NCI-H82 treated with DMSO at 0.1 percent for 48 hours (cell line): ENCODE data around the gene CGN.
A peak's percentile ranks its signal among the peaks of the same experiment; 100 is the strongest.
"Not testable (repeated sequence)": the region's sequence is repeated elsewhere in the genome, so short reads cannot be mapped to it uniquely, and the experiment has no call there.

ENCODE experiments used
- DNase-seq: peaks from one replicate; lab custom pipeline; 2025; ENCODE audit not compliant: unreplicated experiment; lab: John Stamatoyannopoulos, UW

The CGN gene

DNA sequence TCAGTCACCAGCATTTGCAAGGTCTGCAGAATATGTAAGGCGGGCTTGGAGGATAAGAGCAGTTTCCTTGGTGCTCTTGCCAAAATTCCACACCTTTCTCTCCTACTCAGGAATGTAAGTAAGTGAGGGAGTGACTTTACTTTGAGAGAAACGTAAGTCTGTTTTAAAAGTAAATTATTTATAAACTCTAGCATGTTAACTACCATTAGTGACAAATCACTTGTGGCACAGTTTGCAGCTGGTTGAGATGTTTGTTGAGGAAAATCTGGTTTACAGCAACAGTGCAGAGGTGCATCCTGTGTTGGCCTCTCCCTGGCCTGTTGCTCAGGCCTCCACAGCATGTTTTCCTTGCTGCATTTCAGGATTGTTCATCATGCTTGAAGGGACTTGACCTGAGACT lies 8.5 kb downstream of the CGN start:
- DNase-seq, result no peak

DNA sequence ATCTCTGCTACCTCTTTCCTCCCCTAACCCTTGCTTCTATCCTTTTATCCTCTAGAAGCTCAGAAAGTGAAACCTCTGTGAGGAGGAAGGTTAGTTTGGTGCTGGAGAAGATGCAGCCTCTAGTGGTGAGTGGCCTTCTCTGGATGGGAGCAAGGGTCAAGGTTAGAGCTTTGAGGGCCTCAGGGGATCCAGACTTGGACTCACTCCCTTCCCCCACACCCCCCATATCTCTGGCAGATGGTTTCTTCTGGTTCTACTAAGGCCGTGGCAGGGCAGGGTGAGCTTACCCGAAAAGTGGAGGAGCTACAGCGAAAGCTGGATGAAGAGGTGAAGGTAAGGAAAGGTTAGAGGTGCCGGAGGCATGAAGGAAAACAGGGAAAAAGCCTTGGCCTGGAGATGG lies 9.2 kb downstream of the CGN start:
- DNase-seq, result no peak

DNA sequence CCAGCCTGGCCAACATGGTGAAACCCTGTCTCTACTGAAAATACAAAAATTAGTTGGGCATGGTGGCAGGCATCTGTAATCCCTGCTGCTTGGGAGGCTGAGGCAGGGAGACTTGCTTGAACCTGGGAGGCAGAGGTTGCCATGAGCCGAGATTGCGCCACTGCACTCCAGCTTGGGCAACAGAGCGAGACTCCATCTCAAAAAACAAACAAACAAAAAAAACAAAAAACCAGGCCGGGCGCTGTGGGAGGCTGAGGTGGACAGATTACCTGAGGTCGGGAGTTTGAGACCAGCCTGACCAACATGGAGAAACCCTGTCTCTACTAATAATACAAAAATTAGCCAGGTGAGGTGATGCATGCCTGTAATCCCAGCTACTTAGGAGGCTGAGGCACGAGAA lies 11.2 kb downstream of the CGN start:
- not testable (repeated sequence) for DNase-seq

GRCh38 chr1:151523326-151523725 lies 12.1 kb downstream of the CGN start:
- no peak for DNase-seq

DNA sequence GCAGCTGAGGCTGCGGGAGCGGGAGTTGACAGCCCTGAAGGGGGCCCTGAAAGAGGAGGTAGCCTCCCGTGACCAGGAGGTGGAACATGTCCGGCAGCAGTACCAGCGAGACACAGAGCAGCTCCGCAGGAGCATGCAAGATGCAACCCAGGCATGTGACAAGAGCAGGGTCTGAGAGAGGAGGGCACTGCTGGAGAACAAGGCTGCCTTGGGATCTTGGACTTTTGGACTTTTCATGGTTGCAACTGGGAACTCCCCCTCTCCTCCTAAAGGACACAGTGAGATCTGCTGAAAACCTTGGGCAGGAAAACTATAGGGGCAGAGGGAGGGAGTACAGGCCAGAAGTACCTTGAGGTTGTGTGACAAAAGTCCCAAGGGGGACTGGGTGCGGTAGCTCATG lies 13.5 kb downstream of the CGN start:
- no peak for DNase-seq

DNA sequence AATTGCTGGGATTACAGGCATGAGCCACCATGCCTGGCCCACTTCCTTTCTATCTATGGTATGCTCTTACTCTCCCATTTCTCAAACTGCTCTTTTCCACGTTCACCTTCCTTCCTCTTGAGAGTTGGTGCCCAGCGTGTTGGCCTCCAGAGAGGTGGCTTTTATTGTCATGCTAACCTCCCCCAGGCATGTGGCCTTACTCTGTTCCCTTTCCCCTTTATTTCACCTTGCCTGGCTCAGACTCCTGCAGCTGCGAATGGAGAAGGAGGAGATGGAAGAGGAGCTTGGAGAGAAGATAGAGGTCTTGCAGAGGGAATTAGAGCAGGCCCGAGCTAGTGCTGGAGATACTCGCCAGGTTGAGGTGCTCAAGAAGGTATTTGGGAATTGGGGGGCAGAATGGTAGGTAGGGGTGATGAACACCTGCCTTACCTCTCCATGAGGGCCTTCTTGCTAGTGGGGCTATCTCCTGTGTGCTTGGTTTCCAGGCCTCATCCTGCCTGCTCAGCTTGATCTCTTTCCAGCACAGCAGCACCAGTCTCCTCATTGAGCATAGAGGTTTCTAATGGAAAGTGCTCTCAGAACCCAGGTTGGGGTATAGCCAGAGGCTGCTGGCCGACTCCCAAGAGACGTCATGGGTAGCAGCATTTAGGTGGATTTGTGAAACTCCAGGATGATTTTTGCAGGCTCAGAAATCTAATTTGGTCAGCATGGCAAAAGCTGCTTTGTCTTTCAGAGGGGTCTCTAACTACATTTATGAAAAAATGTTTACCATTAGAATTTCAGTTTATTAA lies 15.7 kb downstream of the CGN start:
- no peak for DNase-seq

- DNase-seq, result no peak
Measured at GRCh38 chr1:151529211-151529702, 18.1 kb downstream of the CGN start.

DNA sequence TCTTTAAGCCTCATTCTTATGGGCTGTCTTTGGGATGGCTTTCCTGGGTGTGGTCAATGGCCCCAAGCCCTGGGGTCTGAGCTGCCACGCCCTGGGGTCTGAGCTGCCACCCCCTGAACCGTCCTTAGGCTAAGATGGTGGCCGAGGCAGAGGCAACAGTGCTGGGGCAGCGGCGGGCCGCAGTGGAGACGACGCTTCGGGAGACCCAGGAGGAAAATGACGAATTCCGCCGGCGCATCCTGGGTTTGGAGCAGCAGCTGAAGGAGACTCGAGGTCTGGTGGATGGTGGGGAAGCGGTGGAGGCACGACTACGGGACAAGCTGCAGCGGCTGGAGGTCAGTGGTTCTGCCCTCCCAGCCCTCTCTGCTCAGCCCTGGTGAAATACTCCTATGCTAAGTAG lies 18.6 kb downstream of the CGN start:
- no peak for DNase-seq

- no peak for DNase-seq
Measured at GRCh38 chr1:151530461-151530860, 19.3 kb downstream of the CGN start.

- no peak for DNase-seq
Measured at GRCh38 chr1:151533870-151534269, 22.7 kb downstream of the CGN start.

DNA sequence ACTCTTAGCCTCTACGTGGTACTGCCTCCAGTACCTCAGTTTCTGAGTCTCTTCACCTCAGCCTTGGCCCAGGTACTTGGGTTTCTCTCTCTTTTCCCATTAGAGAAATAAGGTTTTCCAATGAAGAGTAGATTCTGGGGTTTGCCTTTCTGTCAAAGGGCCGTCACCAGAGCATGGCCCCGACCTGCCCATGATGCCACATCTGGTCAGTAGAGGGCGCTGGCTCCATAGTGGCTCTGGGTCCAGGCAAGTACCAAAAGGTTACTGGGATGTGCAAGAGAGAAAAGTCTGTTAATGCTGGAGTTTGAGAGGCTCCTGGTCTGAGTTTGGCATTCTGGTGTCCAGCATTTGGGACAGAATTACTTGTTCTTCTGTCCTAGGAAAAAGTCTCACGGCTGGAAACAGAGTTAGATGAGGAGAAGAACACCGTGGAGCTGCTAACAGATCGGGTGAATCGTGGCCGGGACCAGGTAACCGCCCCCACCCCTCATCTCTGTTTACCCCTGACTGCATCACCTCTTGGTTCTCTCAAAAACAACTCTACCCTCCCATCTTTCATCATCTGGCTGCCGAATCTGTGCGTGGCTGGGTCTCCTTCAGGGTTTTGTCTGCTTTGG lies 23.6 kb downstream of the CGN start:
- DNase-seq, result peak; percentile 9

GRCh38 chr1:151535326-151536271 lies 24.4 kb downstream of the CGN start:
- DNase-seq, result no peak

- no peak for DNase-seq
Measured at GRCh38 chr1:151536499-151536898, 25.3 kb downstream of the CGN start.

GRCh38 chr1:151537112-151537511 lies 25.9 kb downstream of the CGN start:
- DNase-seq, result no peak

DNA sequence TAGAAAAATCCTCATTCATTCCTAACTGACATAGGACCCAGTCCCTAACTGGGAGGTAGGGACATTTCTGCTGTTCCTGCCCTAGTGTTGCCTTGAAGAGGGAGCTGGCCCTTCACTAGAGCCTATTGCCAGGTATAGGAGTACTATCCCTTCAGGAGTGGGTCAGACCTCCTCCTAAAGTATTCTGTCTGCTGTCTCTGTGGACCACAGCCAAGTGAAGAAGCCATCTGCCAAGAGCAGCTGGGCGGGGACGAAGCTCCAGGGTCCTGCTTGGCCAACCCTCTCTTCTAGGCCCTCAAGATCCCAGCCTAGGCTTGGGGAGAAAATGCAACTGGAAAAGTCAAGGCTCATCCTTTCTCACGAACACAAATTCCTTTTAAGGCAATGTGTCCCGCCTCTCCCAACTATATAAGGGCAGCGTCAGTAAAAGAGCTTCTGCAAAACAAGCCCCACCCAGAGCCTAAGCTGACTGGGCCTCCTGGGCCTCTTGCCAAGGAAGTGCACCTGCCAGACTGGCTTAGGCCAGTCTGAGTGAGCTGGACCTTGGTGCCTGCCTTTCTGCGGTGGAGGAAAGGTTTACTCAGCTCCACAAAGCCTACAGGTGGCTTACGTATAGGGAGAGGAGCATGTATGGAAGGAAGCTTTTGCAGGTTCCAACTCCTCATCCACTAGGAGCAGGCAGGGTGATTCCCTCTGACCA lies 28.3 kb downstream of the CGN start:
- peak; percentile 85 for DNase-seq

DNA sequence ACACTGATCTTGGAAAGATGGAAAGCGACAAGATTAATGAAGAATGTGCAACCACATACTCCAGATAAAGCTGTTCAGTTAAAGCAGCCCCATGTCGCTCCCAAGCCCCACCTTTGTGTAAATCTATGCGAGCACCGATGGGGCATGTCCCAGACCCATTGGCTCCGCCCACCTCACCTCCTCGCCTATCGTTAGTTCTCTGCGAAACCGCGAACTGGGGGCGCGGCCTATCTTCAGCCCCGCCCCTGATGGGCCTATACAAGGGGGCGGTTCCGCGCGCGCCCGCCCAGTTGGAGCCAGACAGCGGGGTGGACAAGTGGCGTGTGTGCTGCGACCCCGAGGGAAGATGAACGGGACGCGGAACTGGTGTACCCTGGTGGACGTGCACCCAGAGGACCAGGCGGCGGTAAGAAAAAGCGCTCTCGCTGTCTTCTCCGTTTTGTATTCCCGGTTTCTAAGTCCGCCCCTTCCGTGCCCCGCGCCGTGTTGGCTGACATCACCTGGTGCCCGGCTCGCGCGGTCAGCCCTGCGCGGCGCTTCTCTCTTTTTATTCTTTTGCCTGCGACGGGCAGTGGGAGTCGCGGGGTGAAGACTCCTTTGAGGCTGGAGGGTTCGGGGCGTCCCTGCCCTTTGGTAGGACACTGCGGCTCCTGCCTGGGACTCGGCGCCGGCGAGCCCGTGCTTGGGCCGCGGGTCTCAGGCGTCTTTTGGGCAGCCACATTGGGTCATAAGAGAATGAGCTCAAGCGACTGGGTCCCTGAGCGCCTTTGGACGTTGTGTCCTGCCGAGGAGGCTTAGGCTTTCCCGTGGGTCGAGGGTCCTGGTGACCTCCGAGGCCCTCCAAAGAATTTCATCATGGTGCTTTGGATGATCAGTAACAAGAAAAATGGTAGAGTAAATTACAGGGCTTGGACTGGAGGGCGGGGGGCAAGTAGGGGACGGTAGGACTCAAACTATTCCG lies 29.1 kb downstream of the CGN start, which contains the start of gene TUFT1:
Gene TUFT1, plus strand, starts transcription at position 289 of the 961 bp plus-strand sequence. Its CDS starts 58 bp downstream, at position 347.
- peak; percentile 87 for DNase-seq

DNA sequence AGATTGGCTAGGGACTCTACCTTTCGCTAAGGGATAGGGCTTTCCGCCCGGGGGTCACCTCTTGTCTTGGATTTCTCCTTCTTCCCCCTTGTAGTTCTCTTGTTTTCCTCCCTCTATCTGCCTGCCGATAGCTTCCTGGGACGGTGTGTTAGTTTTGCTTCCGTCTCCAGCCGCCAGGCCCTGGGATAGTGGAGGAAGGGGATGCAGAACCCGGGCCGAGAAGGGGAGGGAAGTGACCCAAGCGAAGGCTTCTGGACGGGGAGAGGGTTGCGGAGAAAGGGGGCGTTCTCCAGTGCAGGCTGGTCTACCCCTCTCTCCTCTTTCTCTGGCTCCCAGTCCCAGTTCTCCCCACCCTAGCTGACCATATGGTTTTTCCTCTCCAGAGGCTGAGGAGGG lies 29.8 kb downstream of the CGN start:
- DNase-seq, result peak; percentile 11

DNA sequence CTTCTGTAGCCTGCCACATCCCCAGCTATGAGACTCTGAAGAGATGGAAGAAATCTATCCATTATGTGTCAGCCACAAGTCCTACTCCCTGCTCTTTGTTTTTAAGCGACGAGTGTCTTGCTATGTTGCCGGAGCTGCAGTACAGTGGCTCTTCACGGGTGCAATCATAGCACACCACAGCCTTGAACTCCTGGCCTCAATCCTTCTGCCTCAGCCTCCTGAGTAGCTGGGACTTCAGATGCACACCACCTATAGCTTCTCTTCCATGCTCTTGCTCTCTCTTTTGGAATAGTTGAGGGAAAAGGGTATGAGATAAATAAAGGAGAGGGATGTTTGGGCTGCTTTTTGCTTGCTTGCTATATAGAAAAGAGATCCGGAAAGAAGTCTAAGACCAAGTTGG lies 30.6 kb downstream of the CGN start:
- no peak for DNase-seq

DNA sequence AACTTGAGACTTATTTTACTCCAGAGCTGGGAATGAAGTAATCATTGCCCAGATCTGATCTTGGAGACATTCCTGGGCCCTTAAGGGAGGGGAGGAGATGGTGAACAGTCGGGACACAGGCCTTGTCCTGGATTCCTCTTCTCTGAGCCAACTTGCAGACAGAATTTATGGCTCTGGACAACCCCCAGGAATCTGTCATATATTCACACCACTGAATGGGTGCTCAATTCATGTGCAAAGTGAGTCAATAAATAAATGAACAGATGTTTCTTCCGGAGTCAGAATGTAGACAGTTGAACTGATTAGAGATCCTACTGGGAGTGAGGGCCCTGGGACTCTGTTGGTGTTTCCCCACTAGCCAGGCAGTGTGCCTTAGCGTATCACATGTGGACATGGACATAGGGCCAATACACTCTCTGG lies 31.5 kb downstream of the CGN start:
- no peak for DNase-seq

GRCh38 chr1:151545542-151545941 lies 34.4 kb downstream of the CGN start:
- no peak for DNase-seq
